ENCODE measurements around the gene HES3. TPM values are rescaled to one million over a fixed set of nuclear protein-coding genes. Genes with fewer than 3 reads are reported as not detected.

HES3 gene
- total RNA-seq: not detected

- H3K4me3 Mint-ChIP-seq: no peak within 1 kb of the TSS
- no peaks in the 10 kb centered on the region for H3K36me3 Mint-ChIP-seq (ENCODE audit: insufficient read depth)
- H3K27me3 Mint-ChIP-seq (ENCODE audit: low read depth): peaks cover 70% of the 10 kb centered on the region
- no peaks in the 10 kb centered on the region for H3K9me3 Mint-ChIP-seq
- DNase-seq (no peak), ATAC-seq (no peak)
- peaks cover 12% of the 10 kb centered on the region for H3K4me1 Mint-ChIP-seq (ENCODE audit: low read depth)
These were observed at the start of gene HES3 for GRCh38 chr1:6243993-6244392. HES3 (plus strand) TSS chr1:6244179; CDS start chr1:6244366, 187 bp downstream.

- no peak for DNase-seq
- Mint-ChIP-seq H3K27me3 (ENCODE audit: low read depth) (no peaks in the 10 kb centered on the region), H3K36me3 (ENCODE audit: insufficient read depth) (peaks cover 29% of the 10 kb centered on the region), H3K4me1 (ENCODE audit: low read depth) (peaks cover 46% of the 10 kb centered on the region), H3K4me3 (peak overlapping the region; percentile 94), H3K9me3 (no peaks in the 10 kb centered on the region)
- ATAC-seq: no peak
These were observed 46.1 kb upstream of the HES3 start for GRCh38 chr1:6197746-6198427.

DNA sequence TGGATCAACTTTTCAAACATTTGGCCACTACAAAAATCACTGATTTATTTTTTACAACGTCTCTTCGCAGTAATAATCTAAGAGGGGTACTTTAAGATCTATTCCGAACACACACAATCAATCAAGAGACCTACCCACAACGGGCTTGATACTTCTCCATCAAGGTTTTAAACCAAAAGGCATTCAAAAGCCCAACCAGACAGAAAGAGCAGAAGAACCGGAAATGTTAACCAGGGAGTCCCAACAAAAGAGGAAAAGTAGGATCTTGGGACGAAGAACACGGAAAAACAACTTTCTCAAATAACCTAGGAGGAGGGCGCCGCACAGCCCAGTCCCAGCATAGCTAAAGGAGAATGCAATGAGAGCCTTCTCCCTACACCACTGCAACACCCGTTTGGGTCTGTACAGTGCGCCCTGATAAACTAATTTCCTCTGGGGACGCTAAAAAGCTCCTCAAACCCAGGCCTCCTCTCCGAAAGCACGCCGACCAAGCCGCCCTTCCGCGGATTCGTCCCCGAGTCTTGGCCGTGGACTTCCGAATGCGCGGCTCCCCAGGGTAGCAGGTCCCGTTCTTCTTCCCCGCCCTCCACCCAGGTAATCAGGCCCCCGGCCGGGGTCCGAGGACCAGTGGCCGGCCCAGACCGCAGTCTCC, 45.2 kb upstream of the HES3 start:
- Mint-ChIP-seq H3K27me3 (ENCODE audit: low read depth) (no peaks in the 10 kb centered on the region), H3K4me3 (peak overlapping the region; percentile 94), H3K36me3 (ENCODE audit: insufficient read depth) (peaks cover 26% of the 10 kb centered on the region), H3K4me1 (ENCODE audit: low read depth) (peaks cover 44% of the 10 kb centered on the region), H3K9me3 (no peaks in the 10 kb centered on the region)
- DNase-seq (peak; percentile 26), ATAC-seq (peak; percentile 25 to 31)

GRCh38 chr1:6199298-6200187, 44.4 kb upstream of the HES3 start, which contains the start of gene RPL22:
RPL22 (minus strand) TSS chr1:6199595; CDS start chr1:6199573, 22 bp downstream.
- peaks cover 44% of the 10 kb centered on the region for H3K4me1 Mint-ChIP-seq (ENCODE audit: low read depth)
- no peaks in the 10 kb centered on the region for H3K9me3 Mint-ChIP-seq
- no peaks in the 10 kb centered on the region for H3K27me3 Mint-ChIP-seq (ENCODE audit: low read depth)
- peaks cover 26% of the 10 kb centered on the region for H3K36me3 Mint-ChIP-seq (ENCODE audit: insufficient read depth)
- ATAC-seq (peak; percentile 97 to 98), DNase-seq (peak; percentile 95)
- peak within 1 kb of the TSS; percentile 94 for H3K4me3 Mint-ChIP-seq

GRCh38 chr1:6200188-6200809, 43.7 kb upstream of the HES3 start:
- DNase-seq (no peak), ATAC-seq (no peak)
- H3K4me3 Mint-ChIP-seq: peak overlapping the region; percentile 94
- peaks cover 2% of the 10 kb centered on the region for H3K27me3 Mint-ChIP-seq (ENCODE audit: low read depth)
- H3K4me1 Mint-ChIP-seq (ENCODE audit: low read depth): peaks cover 49% of the 10 kb centered on the region
- H3K36me3 Mint-ChIP-seq (ENCODE audit: insufficient read depth): peaks cover 26% of the 10 kb centered on the region
- no peaks in the 10 kb centered on the region for H3K9me3 Mint-ChIP-seq

DNA sequence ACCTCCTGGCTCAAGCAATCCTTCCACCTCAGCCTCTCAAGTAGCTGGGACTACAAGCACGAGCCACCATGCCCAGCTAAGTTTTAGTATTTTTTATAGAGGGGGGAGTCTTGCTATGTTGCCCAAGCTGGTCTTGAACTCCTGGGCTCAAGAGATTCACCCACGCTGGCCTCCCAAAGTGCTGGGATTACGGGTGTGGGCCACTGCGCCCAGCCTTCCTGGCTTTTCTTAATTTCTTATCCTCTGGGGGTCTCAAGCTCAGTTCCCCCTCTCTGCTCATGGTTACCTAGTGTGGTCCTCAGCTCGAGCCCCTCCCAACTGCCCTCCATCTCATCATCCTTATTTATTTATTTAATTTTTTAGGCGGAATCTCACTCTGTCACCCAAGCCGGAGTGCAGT, 41.7 kb upstream of the HES3 start:
- peaks cover 8% of the 10 kb centered on the region for H3K27me3 Mint-ChIP-seq (ENCODE audit: low read depth)
- ATAC-seq (no peak), DNase-seq (no peak)
- H3K9me3 Mint-ChIP-seq: no peaks in the 10 kb centered on the region
- H3K4me1 Mint-ChIP-seq (ENCODE audit: low read depth): peaks cover 39% of the 10 kb centered on the region
- H3K36me3 Mint-ChIP-seq (ENCODE audit: insufficient read depth): peaks cover 13% of the 10 kb centered on the region
- no peak overlapping the region for H3K4me3 Mint-ChIP-seq

DNA sequence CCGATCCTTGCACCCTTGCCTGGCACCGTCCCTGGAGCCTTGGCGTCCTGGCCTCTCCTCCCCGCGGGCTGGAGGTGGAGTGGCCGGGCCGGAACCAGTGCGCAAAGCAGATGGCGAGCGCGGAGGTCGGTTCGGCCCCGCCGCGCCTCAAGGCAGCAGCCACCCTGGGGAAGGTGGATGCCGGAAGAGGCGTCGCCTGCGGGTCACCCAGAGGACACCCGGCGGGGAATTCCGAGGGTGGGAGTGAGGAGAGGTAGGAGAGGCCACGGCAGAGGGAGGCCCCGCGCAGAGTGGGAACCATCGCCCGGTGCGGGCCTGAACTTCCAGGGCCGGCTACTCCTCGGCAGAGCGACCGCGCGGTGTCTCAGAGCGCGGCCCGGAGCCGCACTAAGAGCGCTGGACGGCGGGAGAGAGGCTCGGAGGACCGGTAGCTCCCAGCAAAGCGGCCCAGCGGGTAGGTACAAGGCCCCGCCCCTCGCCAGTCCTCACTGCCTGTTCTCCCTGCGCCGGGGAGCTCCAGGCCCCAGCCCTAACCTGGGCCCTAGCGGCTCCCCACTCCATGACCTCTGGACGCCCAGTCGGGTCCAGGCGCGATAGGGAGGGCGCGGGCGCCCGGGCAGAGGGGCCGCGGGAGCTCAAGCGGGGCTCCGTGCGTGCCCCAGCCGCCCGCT, 38.0 kb upstream of the HES3 start, which contains the start of gene RNF207:
RNF207 (plus strand) TSS at position 271 of the 671 bp plus-strand sequence. CDS start 417 bp downstream, outside the sequence.
- ATAC-seq: peak; percentile 76 to 78
- Mint-ChIP-seq H3K4me1 (ENCODE audit: low read depth) (peaks cover 12% of the 10 kb centered on the region), H3K9me3 (no peaks in the 10 kb centered on the region), H3K27me3 (ENCODE audit: low read depth) (peaks cover 20% of the 10 kb centered on the region), H3K36me3 (ENCODE audit: insufficient read depth) (no peaks in the 10 kb centered on the region), H3K4me3 (peak within 1 kb of the TSS; percentile 77)
- DNase-seq: peak; percentile 41

GRCh38 chr1:6206520-6206855, 37.5 kb upstream of the HES3 start:
- Mint-ChIP-seq H3K9me3 (no peaks in the 10 kb centered on the region), H3K4me1 (ENCODE audit: low read depth) (peaks cover 11% of the 10 kb centered on the region), H3K27me3 (ENCODE audit: low read depth) (peaks cover 20% of the 10 kb centered on the region), H3K36me3 (ENCODE audit: insufficient read depth) (no peaks in the 10 kb centered on the region), H3K4me3 (peak overlapping the region; percentile 77)
- peak in 1 of 2 donors; percentile 15 for ATAC-seq
- no peak for DNase-seq

GRCh38 chr1:6207075-6207885, 36.7 kb upstream of the HES3 start:
- Mint-ChIP-seq H3K27me3 (ENCODE audit: low read depth) (peaks cover 20% of the 10 kb centered on the region), H3K36me3 (ENCODE audit: insufficient read depth) (no peaks in the 10 kb centered on the region), H3K4me3 (peak overlapping the region; percentile 77), H3K4me1 (ENCODE audit: low read depth) (peaks cover 11% of the 10 kb centered on the region), H3K9me3 (no peaks in the 10 kb centered on the region)
- no peak for ATAC-seq
- DNase-seq: no peak

GRCh38 chr1:6207921-6208320, 36.1 kb upstream of the HES3 start:
- no peaks in the 10 kb centered on the region for H3K36me3 Mint-ChIP-seq (ENCODE audit: insufficient read depth)
- peaks cover 11% of the 10 kb centered on the region for H3K4me1 Mint-ChIP-seq (ENCODE audit: low read depth)
- peaks cover 20% of the 10 kb centered on the region for H3K27me3 Mint-ChIP-seq (ENCODE audit: low read depth)
- ATAC-seq (no peak), DNase-seq (no peak)
- no peak overlapping the region for H3K4me3 Mint-ChIP-seq
- no peaks in the 10 kb centered on the region for H3K9me3 Mint-ChIP-seq

DNA sequence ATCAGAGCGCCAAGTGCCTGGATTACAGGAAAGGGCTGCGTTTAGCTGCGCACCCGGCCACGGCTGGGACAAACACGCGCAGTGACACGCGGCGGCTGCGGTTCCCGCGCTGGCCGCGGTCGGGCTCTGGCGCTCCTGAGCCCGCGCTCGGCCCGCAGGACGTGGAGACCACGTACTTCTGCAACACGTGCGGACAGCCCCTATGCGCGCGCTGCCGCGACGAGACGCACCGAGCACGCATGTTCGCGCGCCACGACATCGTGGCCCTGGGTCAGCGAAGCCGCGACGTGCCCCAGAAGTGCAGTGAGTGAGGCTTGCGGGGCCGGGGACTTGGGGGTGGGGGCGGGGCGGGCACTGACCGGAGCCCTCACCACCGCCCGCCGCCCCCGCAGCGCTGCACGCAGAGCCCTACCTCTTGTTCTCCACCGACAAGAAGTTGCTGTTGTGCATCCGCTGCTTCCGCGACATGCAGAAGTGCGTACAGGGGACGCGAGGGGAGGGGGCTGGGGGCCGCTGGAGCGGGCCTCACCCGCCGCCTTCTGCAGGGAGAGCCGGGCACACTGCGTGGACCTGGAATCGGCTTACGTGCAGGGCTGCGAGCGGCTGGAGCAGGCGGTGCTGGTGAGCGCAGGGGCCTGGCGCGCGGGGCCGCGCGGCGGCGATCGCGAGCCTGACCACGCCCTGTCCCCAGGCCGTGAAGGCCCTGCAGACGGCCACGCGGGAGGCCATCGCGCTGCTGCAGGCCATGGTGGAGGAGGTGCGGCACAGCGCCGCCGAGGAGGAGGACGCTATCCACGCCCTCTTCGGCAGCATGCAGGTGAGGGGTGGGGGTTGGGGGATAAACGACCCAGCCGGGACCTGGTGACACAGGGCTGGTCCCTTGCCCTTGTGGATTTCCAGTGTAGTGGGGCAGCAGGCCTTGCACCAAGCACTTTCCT, 35.0 kb upstream of the HES3 start:
- Mint-ChIP-seq H3K4me3 (peak overlapping the region; percentile 24), H3K36me3 (ENCODE audit: insufficient read depth) (no peaks in the 10 kb centered on the region), H3K4me1 (ENCODE audit: low read depth) (peaks cover 11% of the 10 kb centered on the region), H3K27me3 (ENCODE audit: low read depth) (peaks cover 23% of the 10 kb centered on the region), H3K9me3 (no peaks in the 10 kb centered on the region)
- DNase-seq (no peak), ATAC-seq (peak; percentile 20 to 44)

Data from activated T-cell treated with anti-CD3 and anti-CD28 coated beads, Interleukin-2, amount 50 U/mL, for 4 hours (primary cell).